GM23338 (cell line): ENCODE measurements around the gene ZDHHC8. TPM values are rescaled to one million over a fixed set of nuclear protein-coding genes. Genes with fewer than 3 reads are reported as not detected.

Source experiments
- ATAC-seq: fragments of 200-7000 bp; cut with Tn5 transposase; 3 replicates; pipeline ENCODE4 v1.9.1; 2020
- DNase-seq: peaks from one replicate; pipeline ENCODE4 v3.0.0-alpha.2; 2015; ENCODE audit warnings: low spot score
- H2AFZ ChIP-seq: fragments of 200-600 bp; sonication (generic); 2 replicates; pipeline ENCODE4 v1.8.0; 2016; ENCODE audit warnings: antibody characterized with exemption, mild to moderate bottlenecking, moderate library complexity
- H3F3A ChIP-seq: fragments of 200-600 bp; sonication (generic); replicated peaks from 2 replicates; pipeline ENCODE4 v1.8.0; 2017; ENCODE audit warnings: antibody characterized with exemption, mixed run types, low read depth
- H3K27ac ChIP-seq: fragments of 200-600 bp; sonication (generic); 2 replicates; pipeline ENCODE4 v1.6.1; 2016; ENCODE audit warnings: low read depth
- H3K27me3 ChIP-seq: fragments of 200-600 bp; sonication (generic); 2 replicates; pipeline ENCODE4 v1.8.0; 2016; ENCODE audit warnings: mild to moderate bottlenecking, mixed run types, moderate library complexity; ENCODE audit not compliant: insufficient read depth
- H3K36me3 ChIP-seq: fragments of 200-600 bp; sonication (generic); 2 replicates; pipeline ENCODE4 v1.8.0; 2016; ENCODE audit warnings: mild to moderate bottlenecking; ENCODE audit not compliant: insufficient read depth
- H3K4me1 ChIP-seq: fragments of 200-600 bp; sonication (generic); 2 replicates; pipeline ENCODE4 v1.8.0; 2016; ENCODE audit warnings: mild to moderate bottlenecking, moderate library complexity; ENCODE audit not compliant: insufficient read depth
- H3K4me2 ChIP-seq: fragments of 200-600 bp; sonication (generic); 2 replicates; pipeline ENCODE4 v1.7.1; 2017; ENCODE audit warnings: mixed run types
- H3K4me3 ChIP-seq: fragments of 200-600 bp; sonication (generic); 2 replicates; pipeline ENCODE4 v1.6.1; 2016; ENCODE audit warnings: mixed run types
- H3K79me2 ChIP-seq: fragments of 200-600 bp; sonication (generic); replicated peaks from 2 replicates; pipeline ENCODE4 v1.8.0; 2017; ENCODE audit warnings: mild to moderate bottlenecking; ENCODE audit not compliant: insufficient read depth
- H3K9me2 ChIP-seq: fragments of 200-600 bp; sonication (generic); 2 replicates; pipeline ENCODE4 v1.8.0; 2017; ENCODE audit not compliant: insufficient read depth
- H4K20me1 ChIP-seq: fragments of 200-600 bp; sonication (generic); replicated peaks from 2 replicates; pipeline ENCODE4 v1.8.0; 2017; ENCODE audit warnings: mild to moderate bottlenecking; ENCODE audit not compliant: insufficient read depth
- H3K27ac Mint-ChIP-seq: 2 replicates; pipeline ENCODE4 v1.8.0; 2020; ENCODE audit warnings: inconsistent platforms, mild to moderate bottlenecking, moderate library complexity, mixed read lengths
- H3K27me3 Mint-ChIP-seq: 3 replicates; pipeline ENCODE4 v1.8.0; 2022; ENCODE audit warnings: low read depth, mild to moderate bottlenecking, moderate library complexity, mixed read lengths, inconsistent platforms; ENCODE audit not compliant: insufficient read depth, poor library complexity
- H3K36me3 Mint-ChIP-seq: 3 replicates; pipeline ENCODE4 v1.8.0; 2021; ENCODE audit warnings: low read depth, mild to moderate bottlenecking, inconsistent platforms, moderate library complexity, mixed read lengths
- H3K4me1 Mint-ChIP-seq: 3 replicates; pipeline ENCODE4 v1.8.0; 2020; ENCODE audit warnings: mild to moderate bottlenecking, inconsistent platforms, mixed read lengths
- H3K4me3 Mint-ChIP-seq: 3 replicates; pipeline ENCODE4 v1.8.0; 2021; ENCODE audit warnings: moderate library complexity, mild to moderate bottlenecking, inconsistent platforms, mixed read lengths
- H3K9me3 Mint-ChIP-seq: 3 replicates; pipeline ENCODE4 v1.8.0; 2020; ENCODE audit warnings: moderate library complexity, mild to moderate bottlenecking, inconsistent platforms, mixed read lengths
- ETS1 ChIP-seq: IDR thresholded peaks from 2 replicates; pipeline ENCODE4 v1.6.1; 2016; ENCODE audit warnings: antibody characterized with exemption
- EZH2 ChIP-seq: fragments of 200-600 bp; sonication (generic); IDR thresholded peaks from one replicate; pipeline ENCODE4 v1.8.0; 2017; ENCODE audit warnings: antibody characterized with exemption, mild to moderate bottlenecking, low read depth; ENCODE audit not compliant: unreplicated experiment
- EZH2phosphoT487 ChIP-seq: fragments of 200-600 bp; sonication (generic); IDR thresholded peaks from one replicate; pipeline ENCODE4 v1.8.1; 2018; ENCODE audit warnings: antibody characterized with exemption; ENCODE audit not compliant: unreplicated experiment
- JUNB ChIP-seq: IDR thresholded peaks from one replicate; pipeline ENCODE4 v1.6.1; 2016; ENCODE audit warnings: antibody characterized with exemption; ENCODE audit not compliant: unreplicated experiment
- POLR2AphosphoS5 ChIP-seq: IDR thresholded peaks from 2 replicates; pipeline ENCODE4 v1.6.1; 2016; ENCODE audit warnings: antibody characterized with exemption, low read depth
- STAT1 ChIP-seq: IDR thresholded peaks from one replicate; pipeline ENCODE4 v1.6.1; 2016; ENCODE audit warnings: antibody characterized with exemption; ENCODE audit not compliant: unreplicated experiment
- ZNF114 ChIP-seq: fragments of 250-450 bp; sonication (Bioruptor Pico); IDR thresholded peaks from 2 replicates; pipeline ENCODE4 v1.5.0; 2020; ENCODE audit warnings: mild to moderate bottlenecking, moderate library complexity
- ZNF331 ChIP-seq: fragments of 250-450 bp; sonication (Bioruptor Pico); IDR thresholded peaks from 2 replicates; pipeline ENCODE4 v1.5.0; 2020; ENCODE audit warnings: low read depth, mild to moderate bottlenecking, moderate library complexity
- ZNF462 ChIP-seq: fragments of 250-450 bp; sonication (Bioruptor Pico); IDR thresholded peaks from 2 replicates; pipeline ENCODE4 v1.5.0; 2020; ENCODE audit warnings: mild to moderate bottlenecking, moderate library complexity
- polyA plus RNA-seq: library from polyadenylated mRNA; unstranded; fragments of >200 nt; fragmentation: Nextera tagmentation; extraction: Ambion mirVana; gene quantifications from 2 replicates; pipeline ENCODE4 v1.2.1, GENCODE V29; 2016
- total RNA-seq: library from RNA; depleted of rRNA; stranded (reverse); fragments of >200 nt; shearing (Covaris generic); gene quantifications from 2 replicates; pipeline ENCODE4 v1.2.3, GENCODE V29; 2014

The ZDHHC8 gene
- total and polyA plus RNA-seq, 2 experiments from 2014 or later = 13.7 to 47.6 TPM

- no peak overlapping the region for H3K4me2 ChIP-seq
- Mint-ChIP-seq H3K4me1 (no peaks in the 10 kb centered on the region), H3K4me3 (no peak overlapping the region), H3K36me3 (no peaks in the 10 kb centered on the region), H3K27ac (no peak overlapping the region), H3K27me3 (peaks cover 12% of the 10 kb centered on the region), H3K9me3 (no peaks in the 10 kb centered on the region)
- H3K4me3 ChIP-seq = no peak overlapping the region
- no peaks in the 10 kb centered on the region for H3K9me2 ChIP-seq
- H3K79me2 ChIP-seq = no peaks in the 10 kb centered on the region
- H3K4me1 ChIP-seq = no peaks in the 10 kb centered on the region
- H3K27ac ChIP-seq = no peak overlapping the region
- H3K27me3 ChIP-seq = no peaks in the 10 kb centered on the region
- H4K20me1 ChIP-seq = no peaks in the 10 kb centered on the region
- ATAC-seq (no peak), DNase-seq (no peak)
- H2AFZ ChIP-seq = no peak overlapping the region
- TF ChIP-seq JUNB (no peak), EZH2phosphoT487 (no peak), STAT1 (no peak), POLR2AphosphoS5 (no peak), EZH2 (no peak), ZNF114 (no peak), ZNF331 (CRISPR knock-in tag) (no peak), ZNF462 (no peak), ETS1 (no peak)
- H3F3A ChIP-seq = no peaks in the 10 kb centered on the region
- no peaks in the 10 kb centered on the region for H3K36me3 ChIP-seq
Measured at GRCh38 chr22:20175597-20175900, 43.9 kb downstream of the ZDHHC8 start.
